GM12872 (cell line): ENCODE data around the gene SMIM38.

Source experiments
- TF ChIP-seq, protein P1 (sequence below): IDR thresholded peaks from 3 replicates; pipeline ENCODE4 v1.5.1; 2011; ENCODE audit warnings: low read depth, mild to moderate bottlenecking, low read length, moderate library complexity; ENCODE audit not compliant: insufficient read depth

Gene SMIM38

DNA sequence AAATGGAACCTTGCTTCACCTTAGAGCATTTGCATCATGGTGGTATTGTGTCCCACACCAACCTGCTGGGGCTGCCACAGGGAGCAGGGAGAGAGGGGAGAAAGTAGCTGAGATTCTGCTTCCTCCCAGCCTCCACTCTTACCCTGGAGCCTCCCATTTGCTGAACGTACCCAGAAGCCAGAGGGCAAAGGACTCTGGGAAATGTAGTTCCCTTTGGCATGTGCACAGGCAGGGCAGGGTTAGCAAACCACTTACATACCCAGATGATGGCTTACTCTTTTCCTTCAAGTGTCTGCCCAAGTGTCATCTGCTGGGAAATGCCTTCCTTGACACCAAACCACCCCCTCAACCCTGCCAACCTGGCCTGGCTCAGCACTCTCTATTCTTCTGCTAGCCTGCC, 16.9 kb downstream of the SMIM38 start:
- TF ChIP-seq, protein P1, sequence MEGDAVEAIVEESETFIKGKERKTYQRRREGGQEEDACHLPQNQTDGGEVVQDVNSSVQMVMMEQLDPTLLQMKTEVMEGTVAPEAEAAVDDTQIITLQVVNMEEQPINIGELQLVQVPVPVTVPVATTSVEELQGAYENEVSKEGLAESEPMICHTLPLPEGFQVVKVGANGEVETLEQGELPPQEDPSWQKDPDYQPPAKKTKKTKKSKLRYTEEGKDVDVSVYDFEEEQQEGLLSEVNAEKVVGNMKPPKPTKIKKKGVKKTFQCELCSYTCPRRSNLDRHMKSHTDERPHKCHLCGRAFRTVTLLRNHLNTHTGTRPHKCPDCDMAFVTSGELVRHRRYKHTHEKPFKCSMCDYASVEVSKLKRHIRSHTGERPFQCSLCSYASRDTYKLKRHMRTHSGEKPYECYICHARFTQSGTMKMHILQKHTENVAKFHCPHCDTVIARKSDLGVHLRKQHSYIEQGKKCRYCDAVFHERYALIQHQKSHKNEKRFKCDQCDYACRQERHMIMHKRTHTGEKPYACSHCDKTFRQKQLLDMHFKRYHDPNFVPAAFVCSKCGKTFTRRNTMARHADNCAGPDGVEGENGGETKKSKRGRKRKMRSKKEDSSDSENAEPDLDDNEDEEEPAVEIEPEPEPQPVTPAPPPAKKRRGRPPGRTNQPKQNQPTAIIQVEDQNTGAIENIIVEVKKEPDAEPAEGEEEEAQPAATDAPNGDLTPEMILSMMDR = no peak

DNA sequence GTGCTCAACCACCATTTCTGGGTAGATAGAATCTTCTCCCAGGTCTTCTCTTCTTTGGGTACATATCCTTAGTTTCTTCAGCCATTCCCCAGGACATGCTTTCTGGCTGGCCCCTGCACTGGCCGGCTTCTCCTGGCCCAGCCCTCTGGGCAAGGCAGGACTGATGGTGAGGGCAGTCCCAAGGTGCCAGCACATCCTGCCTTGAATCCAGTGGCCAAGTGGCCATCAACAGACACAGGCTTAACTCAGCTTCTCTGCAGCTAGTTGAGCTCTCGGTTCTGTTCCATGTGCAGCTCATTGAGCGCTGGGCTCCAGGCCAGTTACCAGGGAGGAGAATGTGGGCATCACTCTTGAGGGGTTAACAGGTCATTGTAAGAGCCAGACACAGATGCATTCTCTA, 17.6 kb downstream of the SMIM38 start:
- TF ChIP-seq, protein P1 = no peak

DNA sequence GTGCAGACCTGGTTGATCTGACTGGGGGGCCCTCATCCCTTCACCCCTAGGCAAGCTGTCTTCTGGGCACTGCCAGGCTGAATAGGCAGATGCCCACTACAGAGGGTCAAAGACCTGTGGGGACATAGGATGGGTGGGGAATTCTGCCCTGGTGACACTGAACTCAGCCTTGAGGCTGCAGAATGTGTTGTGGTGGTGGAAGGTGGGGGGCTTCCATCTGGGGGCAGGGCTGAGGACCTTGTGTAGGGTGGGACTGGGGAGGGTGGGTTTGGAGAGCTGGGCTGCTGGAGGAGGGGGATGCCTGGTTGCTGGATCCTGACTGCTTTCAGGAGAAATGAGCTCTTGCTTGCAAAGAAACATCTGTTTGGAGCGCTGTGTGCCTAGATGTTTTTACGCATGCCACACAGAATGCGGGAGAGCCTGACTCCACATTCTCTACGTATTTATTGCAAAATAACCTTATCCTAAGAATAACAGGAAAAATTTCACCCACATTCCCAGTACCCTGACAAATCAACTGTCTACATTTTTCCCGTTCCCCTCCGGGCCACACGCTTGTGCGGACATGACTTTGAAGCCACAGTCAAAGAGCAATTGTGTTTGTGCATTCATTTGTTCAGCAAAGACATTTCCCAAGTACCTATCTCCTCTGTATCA, 18.3 kb downstream of the SMIM38 start:
- TF ChIP-seq, protein P1 = no peak

DNA sequence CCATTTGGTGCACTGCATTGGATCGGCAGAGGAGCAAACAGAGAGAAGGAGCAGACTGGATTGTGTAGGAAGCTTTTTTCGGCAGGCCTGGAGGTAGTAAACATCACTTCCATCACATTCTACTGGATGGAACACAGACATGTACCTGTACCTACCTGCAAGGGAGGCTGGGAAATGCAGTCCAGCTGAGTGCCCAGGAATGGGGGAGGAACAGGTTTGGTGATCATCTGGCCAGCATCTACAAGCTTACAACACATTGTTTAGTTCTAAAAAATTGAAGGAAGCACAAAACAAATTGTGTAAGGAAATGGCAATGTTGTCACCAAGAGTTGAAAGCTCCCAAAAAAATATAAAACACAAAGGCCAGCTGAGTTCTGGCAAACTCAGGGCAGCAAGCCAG, 19.1 kb downstream of the SMIM38 start:
- TF ChIP-seq, protein P1 = no peak

DNA sequence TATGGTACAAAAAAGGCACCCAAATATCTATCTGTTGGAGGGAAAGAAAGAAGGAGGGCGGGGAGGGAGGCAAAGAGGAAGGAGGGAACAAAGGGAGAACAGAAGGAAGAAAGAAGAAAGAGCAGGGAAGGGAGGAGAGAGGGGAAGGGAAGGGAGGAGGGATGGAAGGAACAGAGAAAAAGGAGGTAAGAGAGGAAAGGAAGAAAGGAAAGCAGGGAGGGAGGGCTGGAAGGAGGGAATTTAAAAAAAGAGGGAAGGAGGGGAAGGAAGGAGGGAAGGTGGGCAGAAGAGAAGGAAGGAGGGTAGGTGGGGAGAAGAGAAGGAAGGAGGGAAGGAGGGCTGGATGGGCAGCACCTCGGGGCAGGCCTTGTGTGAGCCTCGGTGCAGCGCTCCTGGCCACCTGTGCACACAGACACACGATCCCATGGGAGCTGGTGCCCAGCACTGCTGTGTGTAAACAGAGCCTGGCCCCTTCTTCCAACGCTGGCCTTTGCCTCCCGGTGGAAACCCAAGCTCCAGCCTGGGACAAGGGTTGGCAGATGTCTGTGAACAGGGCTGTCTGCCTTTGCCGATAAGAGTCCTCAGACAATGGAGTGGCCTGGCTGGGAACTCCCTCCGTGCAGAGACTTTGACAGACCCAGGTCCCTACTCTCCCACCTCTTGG, 23.2 kb downstream of the SMIM38 start:
- TF ChIP-seq, protein P1 = no peak

DNA sequence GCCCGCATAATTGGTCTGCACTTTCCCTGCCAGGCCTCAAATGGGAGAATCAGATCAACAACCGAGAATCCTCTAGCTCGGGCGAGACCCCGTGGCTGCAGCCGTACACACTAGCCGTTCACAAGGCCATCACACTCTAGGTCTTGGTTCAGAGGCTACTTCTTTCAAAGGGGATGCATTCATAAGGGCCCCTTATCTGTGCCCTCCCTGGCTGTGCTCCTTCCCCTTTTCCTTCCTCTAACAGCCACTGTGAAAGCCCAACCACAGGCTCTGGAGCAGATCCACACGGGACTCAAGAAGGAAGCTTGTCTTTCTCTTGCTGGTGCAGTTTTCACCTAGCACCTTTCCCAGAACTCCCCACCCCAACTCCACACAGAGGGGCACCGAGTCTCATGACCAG, 24.5 kb downstream of the SMIM38 start:
- TF ChIP-seq, protein P1 = no peak

DNA sequence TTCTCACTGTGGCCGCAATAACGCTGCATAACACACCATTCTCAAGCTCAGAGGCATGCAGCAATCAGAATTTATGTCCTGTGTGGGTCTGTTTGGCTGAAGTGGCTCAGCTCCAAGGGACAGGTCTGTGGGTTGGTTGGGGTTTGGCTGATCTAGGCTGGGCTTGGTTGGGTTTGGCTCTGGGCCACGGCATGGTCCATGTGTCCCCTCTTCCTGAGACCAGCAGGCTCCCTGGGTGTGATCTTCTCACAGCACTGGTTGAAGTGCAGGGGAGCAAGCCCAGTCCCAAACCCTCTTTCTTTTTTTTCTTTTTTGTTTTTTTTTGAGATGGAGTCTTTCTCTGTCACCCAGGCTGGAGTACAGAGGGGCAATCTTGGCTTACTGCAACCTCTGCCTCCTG, 25.0 kb downstream of the SMIM38 start:
- TF ChIP-seq, protein P1 = no peak
